ENCODE measurements around the gene CSNK1G1. TPM values are rescaled to one million over a fixed set of nuclear protein-coding genes. Genes with fewer than 3 reads are reported as not detected.
A peak's percentile ranks its signal among the peaks of the same experiment; 100 is the strongest.

CSNK1G1 gene
- total and polyA plus RNA-seq, 12 donors, result 1.9 to 9.4 (median 7.4) TPM

- TF ChIP-seq CTCF (IDR thresholded peaks at IDR 0.05), result no peak
Observed at GRCh38 chr15:64146520-64146884, 209.5 kb downstream of the CSNK1G1 start.

GRCh38 chr15:64146041-64146440, 209.9 kb downstream of the CSNK1G1 start:
- peaks cover 0 to 9% (median 0%) of the 10 kb centered on the region in 7 donors for H3K27me3 ChIP-seq
- H3K9me3 ChIP-seq, result no peaks in the 10 kb centered on the region
- H3K4me3 ChIP-seq, result no peak overlapping the region
- H3K4me1 ChIP-seq, result peaks cover 3 to 28% (median 13%) of the 10 kb centered on the region in 9 donors
- ATAC-seq (peak; percentile 76 to 94 (median 88)), DNase-seq (peak; percentile 58 to 72)
- intact Hi-C loops (cut with DNase I), result no loop called here
- H3K36me3 ChIP-seq, result peaks cover 0 to 56% (median 21%) of the 10 kb centered on the region in 9 donors
- peak overlapping the region in 9 of 10 donors; percentile 26 to 70 (median 65) for H3K27ac ChIP-seq
- WGBS, 2 donors, result 31 to 50% methylated on average over 6 of the region's 6 CpGs
- no peak for TF ChIP-seq CTCF (IDR thresholded peaks at IDR 0.05)

More at GRCh38 chr15:64146520-64146884, 209.5 kb downstream of the CSNK1G1 start:
- Histone ChIP-seq H3K9me3 (no peaks in the 10 kb centered on the region), H3K27me3 (peaks cover 0 to 14% (median 0%) of the 10 kb centered on the region in 7 donors), H3K36me3 (peaks cover 0 to 51% (median 21%) of the 10 kb centered on the region in 9 donors), H3K4me3 (no peak overlapping the region), H3K27ac (peak overlapping the region in 8 of 10 donors; percentile 26 to 70 (median 65)), H3K4me1 (peaks cover 6 to 32% (median 14%) of the 10 kb centered on the region in 9 donors)
- no peak for DNase-seq
- 76 to 84% methylated on average over 3 of the region's 3 CpGs for WGBS, 2 donors
- intact Hi-C loops (cut with DNase I), result no loop called here
- no peak for ATAC-seq

- no peak for TF ChIP-seq CTCF (IDR thresholded peaks at IDR 0.05)
Observed at GRCh38 chr15:64144565-64145281, 211.2 kb downstream of the CSNK1G1 start.

GRCh38 chr15:64144192-64144564, 211.8 kb downstream of the CSNK1G1 start:
- peaks cover 2 to 21% (median 11%) of the 10 kb centered on the region in 9 donors for H3K4me1 ChIP-seq
- no peaks in the 10 kb centered on the region for H3K9me3 ChIP-seq
- no peak overlapping the region for H3K4me3 ChIP-seq
- TF ChIP-seq CTCF (IDR thresholded peaks at IDR 0.05), result no peak
- H3K27me3 ChIP-seq, result no peaks in the 10 kb centered on the region
- peak overlapping the region in 1 of 10 donors; percentile 6 for H3K27ac ChIP-seq
- 86 to 94% methylated on average over 8 of the region's 8 CpGs for WGBS, 2 donors
- DNase-seq (no peak), ATAC-seq (no peak)
- H3K36me3 ChIP-seq, result peaks cover 0 to 69% (median 21%) of the 10 kb centered on the region in 9 donors
- intact Hi-C loops (cut with DNase I), result no loop called here

More at GRCh38 chr15:64144565-64145281, 211.2 kb downstream of the CSNK1G1 start:
- peak in 1 of 8 donors; percentile 2 for ATAC-seq
- DNase-seq, result no peak
- Histone ChIP-seq H3K27ac (peak overlapping the region in 1 of 10 donors; percentile 6), H3K9me3 (no peaks in the 10 kb centered on the region), H3K36me3 (peaks cover 0 to 67% (median 21%) of the 10 kb centered on the region in 9 donors), H3K4me1 (peaks cover 2 to 21% (median 11%) of the 10 kb centered on the region in 9 donors), H3K4me3 (no peak overlapping the region), H3K27me3 (no peaks in the 10 kb centered on the region)
- intact Hi-C loops (cut with DNase I), result no loop called here
- WGBS, 2 donors, result 72 to 73% methylated on average over 14 of the region's 14 CpGs

Measured in heart right ventricle (tissue), 16 donors.